Astrocyte of the hippocampus (primary cell): ENCODE measurements around the gene HOPX.
"Not testable (repeated sequence)": the region's sequence is repeated elsewhere in the genome, so short reads cannot be mapped to it uniquely, and the experiment has no call there.

ENCODE experiments used
- DNase-seq: peaks from one replicate; pipeline ENCODE4 v3.0.0; 2011; ENCODE audit warnings: low read depth, low spot score

HOPX gene

GRCh38 chr4:56688094-56688647, 7.1 kb upstream of the HOPX start:
- DNase-seq = no peak

- no peak for DNase-seq
Observed at GRCh38 chr4:56686537-56687231, 5.6 kb upstream of the HOPX start.

GRCh38 chr4:56684320-56685050, 3.4 kb upstream of the HOPX start:
- DNase-seq = no peak

GRCh38 chr4:56683455-56683854, 2.4 kb upstream of the HOPX start:
- DNase-seq = no peak

- DNase-seq = no peak
Observed at GRCh38 chr4:56681853-56682525, 893 bp upstream of the HOPX start.

GRCh38 chr4:56680266-56680665, 830 bp downstream of the HOPX start:
- no peak for DNase-seq

GRCh38 chr4:56677711-56678110, 3.4 kb downstream of the HOPX start:
- peak; percentile 55 for DNase-seq

GRCh38 chr4:56674984-56675383, 6.1 kb downstream of the HOPX start:
- peak; percentile 88 for DNase-seq

GRCh38 chr4:56671860-56672259, 9.2 kb downstream of the HOPX start:
- no peak for DNase-seq

GRCh38 chr4:56671373-56671772, 9.7 kb downstream of the HOPX start:
- no peak for DNase-seq

- no peak for DNase-seq
Observed at GRCh38 chr4:56668267-56668666, 12.8 kb downstream of the HOPX start.

GRCh38 chr4:56667396-56667795, 13.7 kb downstream of the HOPX start:
- not testable (repeated sequence) for DNase-seq

GRCh38 chr4:56666279-56666678, 14.8 kb downstream of the HOPX start:
- DNase-seq = no peak

- DNase-seq = no peak
Observed at GRCh38 chr4:56665781-56666180, 15.3 kb downstream of the HOPX start.

GRCh38 chr4:56662782-56663468, 18.2 kb downstream of the HOPX start:
- DNase-seq = no peak

GRCh38 chr4:56659946-56660345, 21.1 kb downstream of the HOPX start:
- DNase-seq = peak; percentile 48

GRCh38 chr4:56658528-56658927, 22.6 kb downstream of the HOPX start:
- DNase-seq = no peak

- DNase-seq = no peak
Observed at GRCh38 chr4:56657818-56658217, 23.3 kb downstream of the HOPX start.

GRCh38 chr4:56657128-56657527, 24.0 kb downstream of the HOPX start:
- DNase-seq = no peak

- peak; percentile 57 for DNase-seq
Observed at GRCh38 chr4:56656346-56656643, 24.8 kb downstream of the HOPX start.

GRCh38 chr4:56655627-56656345, 25.3 kb downstream of the HOPX start:
- peak; percentile 61 for DNase-seq
